ENCODE measurements around the gene TIPARP. TPM values are rescaled to one million over a fixed set of nuclear protein-coding genes. Genes with fewer than 3 reads are reported as not detected.

Gene TIPARP
- total RNA-seq, 1 experiment from 2014 or later = 15.8 TPM

GRCh38 chr3:156627946-156628569 lies 46.3 kb upstream of the TIPARP start:
- H3K27me3 Mint-ChIP-seq (ENCODE audit: insufficient read depth, unreplicated experiment) = no peaks in the 10 kb centered on the region
- Histone ChIP-seq H3K9me3 (peaks cover 5% of the 10 kb centered on the region; the same call in 1 of the 2 replicates), H3K4me1 (peaks cover 54% of the 10 kb centered on the region), H3K4me3 (ENCODE audit: low read depth, low read length) (no peak overlapping the region), H3K36me3 (ENCODE audit: control insufficient read depth, insufficient read depth, low read length) (no peaks in the 10 kb centered on the region), H3K27me3 (replicated peaks; ENCODE audit: control insufficient read depth, insufficient read depth, low read length) (no peaks in the 10 kb centered on the region)
- no peaks in the 10 kb centered on the region for H3K9me3 Mint-ChIP-seq (ENCODE audit: unreplicated experiment)
- H3K4me3 Mint-ChIP-seq (ENCODE audit: unreplicated experiment) = peak overlapping the region; percentile 58
- no peak for TF ChIP-seq CTCF (IDR thresholded peaks at IDR 0.05; ENCODE audit: insufficient read depth in 1 of 2, low read depth in 1 of 2, low read length in 1 of 2, severe bottlenecking in 1 of 2, unreplicated experiment in 1 of 2)
- CTCF ChIA-PET = interaction anchor here (0.6 to 1.3 kb wide), 5 partner anchors 45 to 73 kb away, joined by 3 to 4 read pairs (median 4); partner anchors contain the start of genes SSR3 and TIPARP
- POLR2A ChIA-PET = interaction anchor here (0.6 to 1.4 kb wide), 5 partner anchors 46 to 533 kb away, joined by 3 to 6 read pairs (median 4); partner anchors contain the start of genes SSR3 and TIPARP
- DNase-seq = peak in 1 of 2 experiments; percentile 46
- peak overlapping the region; percentile 79 for H3K27ac Mint-ChIP-seq (ENCODE audit: unreplicated experiment)
- H3K36me3 Mint-ChIP-seq (ENCODE audit: insufficient read depth, unreplicated experiment) = no peaks in the 10 kb centered on the region
- intact Hi-C loops (cut with micrococcal nuclease; ENCODE audit: unreplicated experiment) = loop anchor here (1.0 to 2.0 kb wide), 3 partner anchors 46 to 199 kb away; partner anchors contain the start of genes LEKR1, SSR3 and TIPARP
- no TSS peak for BruUV-seq (replicated peaks)
- H3K4me1 Mint-ChIP-seq (ENCODE audit: low read depth, unreplicated experiment) = peaks cover 28% of the 10 kb centered on the region

- Histone ChIP-seq H3K4me1 (peaks cover 54% of the 10 kb centered on the region), H3K9me3 (peaks cover 5% of the 10 kb centered on the region; the same call in 1 of the 2 replicates), H3K36me3 (ENCODE audit: control insufficient read depth, insufficient read depth, low read length) (no peaks in the 10 kb centered on the region), H3K27me3 (replicated peaks; ENCODE audit: control insufficient read depth, insufficient read depth, low read length) (no peaks in the 10 kb centered on the region), H3K4me3 (ENCODE audit: low read depth, low read length) (no peak overlapping the region)
- ChIA-PET POLR2A (interaction anchor here (0.9 to 1.4 kb wide), 3 partner anchors 45 to 460 kb away, joined by 4 to 6 read pairs (median 5); partner anchors contain the start of genes SSR3 and TIPARP), CTCF (interaction anchor here (0.7 to 1.3 kb wide), 4 partner anchors 45 to 74 kb away, joined by 3 to 4 read pairs (median 4); partner anchors contain the start of genes SSR3 and TIPARP)
- Mint-ChIP-seq H3K27me3 (ENCODE audit: insufficient read depth, unreplicated experiment) (no peaks in the 10 kb centered on the region), H3K9me3 (ENCODE audit: unreplicated experiment) (no peaks in the 10 kb centered on the region), H3K27ac (ENCODE audit: unreplicated experiment) (peak overlapping the region; percentile 79), H3K4me3 (ENCODE audit: unreplicated experiment) (peak overlapping the region; percentile 58), H3K4me1 (ENCODE audit: low read depth, unreplicated experiment) (peaks cover 28% of the 10 kb centered on the region), H3K36me3 (ENCODE audit: insufficient read depth, unreplicated experiment) (no peaks in the 10 kb centered on the region)
- no peak for TF ChIP-seq CTCF (IDR thresholded peaks at IDR 0.05; ENCODE audit: insufficient read depth in 1 of 2, low read depth in 1 of 2, low read length in 1 of 2, severe bottlenecking in 1 of 2, unreplicated experiment in 1 of 2)
- DNase-seq = no peak
- intact Hi-C loops (cut with micrococcal nuclease; ENCODE audit: unreplicated experiment) = loop anchor here (1.0 to 2.0 kb wide), 3 partner anchors 45 to 198 kb away; partner anchors contain the start of genes LEKR1, SSR3 and TIPARP
- no TSS peak for BruUV-seq (replicated peaks)
These were observed 45.4 kb upstream of the TIPARP start for GRCh38 chr3:156628836-156629618.

- Histone ChIP-seq H3K4me1 (peaks cover 54% of the 10 kb centered on the region), H3K36me3 (ENCODE audit: control insufficient read depth, insufficient read depth, low read length) (no peaks in the 10 kb centered on the region), H3K27me3 (replicated peaks; ENCODE audit: control insufficient read depth, insufficient read depth, low read length) (no peaks in the 10 kb centered on the region), H3K4me3 (ENCODE audit: low read depth, low read length) (no peak overlapping the region), H3K9me3 (peaks cover 5% of the 10 kb centered on the region; the same call in 1 of the 2 replicates)
- peaks cover 28% of the 10 kb centered on the region for H3K4me1 Mint-ChIP-seq (ENCODE audit: low read depth, unreplicated experiment)
- CTCF ChIA-PET = interaction anchor here (0.6 kb wide), 1 partner anchor 570 kb away, joined by 3 read pairs; no protein-coding TSS in a partner anchor
- no peaks in the 10 kb centered on the region for H3K27me3 Mint-ChIP-seq (ENCODE audit: insufficient read depth, unreplicated experiment)
- no peak for TF ChIP-seq CTCF (IDR thresholded peaks at IDR 0.05; ENCODE audit: insufficient read depth in 1 of 2, low read depth in 1 of 2, low read length in 1 of 2, severe bottlenecking in 1 of 2, unreplicated experiment in 1 of 2)
- POLR2A ChIA-PET = no interaction called here
- no TSS peak for BruUV-seq (replicated peaks)
- intact Hi-C loops (cut with micrococcal nuclease; ENCODE audit: unreplicated experiment) = no loop called here
- no peak for DNase-seq
- no peak overlapping the region for H3K27ac Mint-ChIP-seq (ENCODE audit: unreplicated experiment)
- no peaks in the 10 kb centered on the region for H3K9me3 Mint-ChIP-seq (ENCODE audit: unreplicated experiment)
- no peaks in the 10 kb centered on the region for H3K36me3 Mint-ChIP-seq (ENCODE audit: insufficient read depth, unreplicated experiment)
- H3K4me3 Mint-ChIP-seq (ENCODE audit: unreplicated experiment) = no peak overlapping the region
These were observed 44.2 kb upstream of the TIPARP start for GRCh38 chr3:156630081-156630772.
